Fibroblast of lung (primary cell): ENCODE measurements around the gene MAGI2. TPM values are rescaled to one million over a fixed set of nuclear protein-coding genes. Genes with fewer than 3 reads are reported as not detected.
"Not testable (repeated sequence)": the region's sequence is repeated elsewhere in the genome, so short reads cannot be mapped to it uniquely, and the experiment has no call there.

Experiments used
- DNase-seq, 2 donors: peaks; one replicate each; pipeline versions ENCODE4 v3.0.0 to v3.0.0-alpha.2; 2010; ENCODE audit warnings: low read depth in 2 of 2
- H2AFZ ChIP-seq: 2 replicates; pipeline ENCODE4 v1.5.1; 2012; ENCODE audit warnings: low read length, control low read depth, inconsistent platforms
- H3K27ac ChIP-seq: 2 replicates; pipeline ENCODE4 v1.5.1; 2011; ENCODE audit warnings: low read length, control low read depth; ENCODE audit not compliant: insufficient read depth
- H3K27me3 ChIP-seq: 2 replicates; pipeline ENCODE4 v1.5.1; 2011; ENCODE audit warnings: mild to moderate bottlenecking, low read length; ENCODE audit not compliant: control insufficient read depth, insufficient read depth
- H3K36me3 ChIP-seq: 2 replicates; pipeline ENCODE4 v1.5.1; 2011; ENCODE audit warnings: low read length; ENCODE audit not compliant: control insufficient read depth, insufficient read depth
- H3K4me1 ChIP-seq: 2 replicates; pipeline ENCODE4 v1.5.1; 2011; ENCODE audit warnings: low read length; ENCODE audit not compliant: control insufficient read depth, insufficient read depth; ENCODE audit errors: extremely low read depth
- H3K4me2 ChIP-seq: 2 replicates; pipeline ENCODE4 v1.5.1; 2011; ENCODE audit warnings: low read length, control low read depth; ENCODE audit not compliant: insufficient read depth; ENCODE audit errors: extremely low read depth
- H3K4me3 ChIP-seq, 4 experiments: fragments of 200-600 bp in 1 of 4; sonication (generic) in 1 of 4; replicated peaks in 1 of 4; 2 replicates each; pipeline ENCODE4 v1.5.1; 2011 to 2016; ENCODE audit warnings: low read length in 4 of 4, low read depth in 3 of 4, mild to moderate bottlenecking in 3 of 4, control low read depth in 2 of 4, inconsistent platforms in 1 of 4, mixed read lengths in 1 of 4; ENCODE audit not compliant: insufficient read depth in 1 of 4; ENCODE audit errors: control extremely low read depth in 1 of 4
- H3K79me2 ChIP-seq: 2 replicates; pipeline ENCODE4 v1.5.1; 2012; ENCODE audit warnings: mild to moderate bottlenecking, low read length, inconsistent platforms; ENCODE audit not compliant: control insufficient read depth, insufficient read depth
- H3K9ac ChIP-seq: 2 replicates; pipeline ENCODE4 v1.5.1; 2011; ENCODE audit warnings: mild to moderate bottlenecking, low read length, control low read depth; ENCODE audit not compliant: insufficient read depth
- H3K9me3 ChIP-seq: 2 replicates; pipeline ENCODE4 v1.5.1; 2012; ENCODE audit warnings: low read depth, low read length; ENCODE audit not compliant: control insufficient read depth, insufficient read depth
- H4K20me1 ChIP-seq: 2 replicates; pipeline ENCODE4 v1.5.1; 2011; ENCODE audit warnings: low read length; ENCODE audit not compliant: control insufficient read depth, insufficient read depth; ENCODE audit errors: extremely low read depth
- EZH2 ChIP-seq: IDR thresholded peaks from 2 replicates; pipeline ENCODE4 v1.5.1; 2012; ENCODE audit warnings: low read length, control low read depth, mild to moderate bottlenecking; ENCODE audit errors: missing control alignments
- polyA plus RNA-seq, 2 donors: library from polyadenylated mRNA; depleted of rRNA in 1 of 2; stranded (reverse) in 1 of 2; unstranded in 1 of 2; fragments of >200 nt; gene quantifications; 2 replicates each; pipeline ENCODE4 v1.2.1, GENCODE V29; 2011 to 2012; ENCODE audit warnings: missing spikeins in 1 of 2
- total RNA-seq: library from RNA; depleted of rRNA; stranded (reverse); fragments of >200 nt; gene quantifications from 2 replicates; pipeline ENCODE4 v1.2.1, GENCODE V29; 2014
- TF ChIP-seq, protein P1 (sequence below), 2 donors: IDR thresholded peaks in 1 of 2; conservative IDR thresholded peaks in 1 of 2; 1 replicate in 1 of 2; 2 replicates in 1 of 2; pipeline ENCODE4 v1.5.1; 2011 to 2012; ENCODE audit warnings: low read length in 2 of 2, control low read depth in 1 of 2, inconsistent platforms in 1 of 2, low read depth in 1 of 2, mild to moderate bottlenecking in 1 of 2

Gene MAGI2
- total and polyA plus RNA-seq, 2 donors (not counting 1 experiment from before 2014, with no cell fraction given) = 1.8 to 17.0 TPM

GRCh38 chr7:78248867-78249266, 1204.6 kb downstream of the MAGI2 start:
- TF ChIP-seq, protein P1, sequence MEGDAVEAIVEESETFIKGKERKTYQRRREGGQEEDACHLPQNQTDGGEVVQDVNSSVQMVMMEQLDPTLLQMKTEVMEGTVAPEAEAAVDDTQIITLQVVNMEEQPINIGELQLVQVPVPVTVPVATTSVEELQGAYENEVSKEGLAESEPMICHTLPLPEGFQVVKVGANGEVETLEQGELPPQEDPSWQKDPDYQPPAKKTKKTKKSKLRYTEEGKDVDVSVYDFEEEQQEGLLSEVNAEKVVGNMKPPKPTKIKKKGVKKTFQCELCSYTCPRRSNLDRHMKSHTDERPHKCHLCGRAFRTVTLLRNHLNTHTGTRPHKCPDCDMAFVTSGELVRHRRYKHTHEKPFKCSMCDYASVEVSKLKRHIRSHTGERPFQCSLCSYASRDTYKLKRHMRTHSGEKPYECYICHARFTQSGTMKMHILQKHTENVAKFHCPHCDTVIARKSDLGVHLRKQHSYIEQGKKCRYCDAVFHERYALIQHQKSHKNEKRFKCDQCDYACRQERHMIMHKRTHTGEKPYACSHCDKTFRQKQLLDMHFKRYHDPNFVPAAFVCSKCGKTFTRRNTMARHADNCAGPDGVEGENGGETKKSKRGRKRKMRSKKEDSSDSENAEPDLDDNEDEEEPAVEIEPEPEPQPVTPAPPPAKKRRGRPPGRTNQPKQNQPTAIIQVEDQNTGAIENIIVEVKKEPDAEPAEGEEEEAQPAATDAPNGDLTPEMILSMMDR (conservative IDR thresholded peaks at IDR 0.05 in 1 of 2, IDR thresholded peaks at IDR 0.05 in 1 of 2; ENCODE audit: low read depth in 1 of 2, low read length in 2 of 2) = no peak
- TF ChIP-seq EZH2 = no peak
- H3K9ac ChIP-seq = no peak overlapping the region
- no peaks in the 10 kb centered on the region for H3K4me1 ChIP-seq
- H2AFZ ChIP-seq = no peak overlapping the region
- H3K9me3 ChIP-seq = no peaks in the 10 kb centered on the region
- no peak for DNase-seq
- H3K4me2 ChIP-seq = no peak overlapping the region
- H3K4me3 ChIP-seq = no peak overlapping the region
- no peaks in the 10 kb centered on the region for H3K79me2 ChIP-seq
- no peaks in the 10 kb centered on the region for H3K27me3 ChIP-seq
- H4K20me1 ChIP-seq = no peaks in the 10 kb centered on the region
- no peak overlapping the region for H3K27ac ChIP-seq
- H3K36me3 ChIP-seq = no peaks in the 10 kb centered on the region

GRCh38 chr7:78247910-78248689, 1205.4 kb downstream of the MAGI2 start:
- Histone ChIP-seq H3K36me3 (no peaks in the 10 kb centered on the region), H3K79me2 (no peaks in the 10 kb centered on the region), H3K9ac (no peak overlapping the region), H3K4me3 (no peak overlapping the region), H3K4me2 (no peak overlapping the region), H3K27ac (no peak overlapping the region), H3K27me3 (no peaks in the 10 kb centered on the region), H2AFZ (no peak overlapping the region), H3K4me1 (no peaks in the 10 kb centered on the region), H4K20me1 (no peaks in the 10 kb centered on the region), H3K9me3 (no peaks in the 10 kb centered on the region)
- TF ChIP-seq, protein P1 (conservative IDR thresholded peaks at IDR 0.05 in 1 of 2, IDR thresholded peaks at IDR 0.05 in 1 of 2; ENCODE audit: low read depth in 1 of 2, low read length in 2 of 2) = no peak
- TF ChIP-seq EZH2 = no peak
- DNase-seq = no peak

GRCh38 chr7:78240179-78240578, 1213.3 kb downstream of the MAGI2 start:
- H4K20me1 ChIP-seq, H2AFZ ChIP-seq, H3K9me3 ChIP-seq, H3K9ac ChIP-seq, H3K4me1 ChIP-seq, H3K79me2 ChIP-seq, H3K36me3 ChIP-seq, DNase-seq, H3K27ac ChIP-seq, H3K4me3 ChIP-seq, H3K4me2 ChIP-seq, H3K27me3 ChIP-seq: not testable (repeated sequence)
